HCT116 (cell line): ENCODE data around the gene NDUFB8. TPM values are rescaled to one million over a fixed set of nuclear protein-coding genes. Genes with fewer than 3 reads are reported as not detected.

Experiments used
- ATAC-seq: fragments of 200-7000 bp; cut with Tn5 transposase; 2 replicates; pipeline ENCODE4 v1.9.1; 2020; ENCODE audit warnings: mild to moderate bottlenecking, moderate library complexity
- BruUV-seq: library from RNA; stranded (reverse); fragments of 400-500 nt; replicated peaks from 2 replicates; lab custom pipeline; 2021; lab: Mats Ljungman, UMichigan
- CTCF ChIA-PET: fragments of 300-600 bp; sonication (Branson Sonifier 250); formaldehyde crosslinking; loops from one replicate; lab custom pipeline; 2021; ENCODE audit warnings: antibody characterized with exemption; lab: Charles Lee
- POLR2A ChIA-PET: fragments of 300-600, 350-600 bp; sonication (Branson Sonifier 250); formaldehyde crosslinking; loops from one replicate; lab custom pipeline; 2021; ENCODE audit warnings: antibody characterized with exemption; lab: Charles Lee
- RAD21 ChIA-PET, 2 experiments: fragments of 300-600 bp; sonication (Branson Sonifier 250); formaldehyde crosslinking; loops; one replicate each; lab custom pipeline; 2023; ENCODE audit warnings: low total read pairs in 2 of 2; ENCODE audit not compliant: uncharacterized antibody in 2 of 2, unreplicated experiment in 2 of 2, low non-redundant PET in 1 of 2; lab: Charles Lee
- DNase-seq: peaks from one replicate; pipeline ENCODE4 v3.0.0-alpha.2; 2010; ENCODE audit warnings: low read depth, low spot score
- H2AFZ ChIP-seq: fragments of 200-600 bp; shearing (Covaris generic), sonication (generic); 2 replicates; pipeline ENCODE4 v1.6.1; 2017; ENCODE audit warnings: low read depth, mixed run types, mixed read lengths, antibody characterized with exemption, low read length; ENCODE audit not compliant: poor library complexity, severe bottlenecking
- H3K27ac ChIP-seq: 2 replicates; pipeline ENCODE4 v1.5.1; 2012; ENCODE audit warnings: low read depth, low read length
- H3K27me3 ChIP-seq: fragments of 200-600 bp; sonication (generic); 2 replicates; pipeline ENCODE4 v1.6.1; 2016; ENCODE audit warnings: mixed run types, low read length, mixed read lengths; ENCODE audit not compliant: insufficient read depth
- H3K36me3 ChIP-seq, 2 experiments: fragments of 200-500 bp in 1 of 2; fragments of 200-600 bp in 1 of 2; sonication (Bioruptor generic) in 1 of 2; sonication (generic) in 1 of 2; 2 replicates each; pipeline versions ENCODE4 v1.5.1 to v1.6.1; 2014 to 2016; ENCODE audit warnings: low read length in 2 of 2, inconsistent platforms in 1 of 2, mixed read lengths in 1 of 2, mixed run types in 1 of 2; ENCODE audit not compliant: insufficient read depth in 2 of 2, control insufficient read depth in 1 of 2
- H3K4me1 ChIP-seq, 2 experiments: fragments of 200-600 bp in 1 of 2; sonication (generic) in 1 of 2; 2 replicates each; pipeline versions ENCODE4 v1.5.1 to v1.6.1; 2012 to 2017; ENCODE audit warnings: low read length in 2 of 2, inconsistent platforms in 1 of 2, mild to moderate bottlenecking in 1 of 2, mixed read lengths in 1 of 2, mixed run types in 1 of 2, moderate library complexity in 1 of 2; ENCODE audit not compliant: insufficient read depth in 2 of 2, control insufficient read depth in 1 of 2
- H3K4me2 ChIP-seq: fragments of 200-600 bp; sonication (generic); 2 replicates; pipeline ENCODE4 v1.6.1; 2017; ENCODE audit warnings: mixed run types, low read length, mixed read lengths
- H3K4me3 ChIP-seq, 2 experiments: fragments of 200-600 bp in 1 of 2; sonication (generic) in 1 of 2; replicated peaks in 1 of 2; 2 replicates each; pipeline ENCODE4 v1.5.1; 2011 to 2016; ENCODE audit warnings: low read length in 2 of 2, control low read depth in 1 of 2, low read depth in 1 of 2, mild to moderate bottlenecking in 1 of 2, mixed read lengths in 1 of 2, mixed run types in 1 of 2
- H3K79me2 ChIP-seq: fragments of 200-600 bp; sonication (generic); 2 replicates; pipeline ENCODE4 v1.6.1; 2017; ENCODE audit warnings: mild to moderate bottlenecking, mixed run types, low read length, moderate library complexity, mixed read lengths; ENCODE audit not compliant: insufficient read depth
- H3K9ac ChIP-seq: fragments of 200-600 bp; sonication (generic); 2 replicates; pipeline ENCODE4 v1.6.1; 2016; ENCODE audit warnings: low read length, mixed read lengths
- H3K9me2 ChIP-seq: fragments of 200-600 bp; sonication (generic), shearing (Covaris generic); 2 replicates; pipeline ENCODE4 v1.6.1; 2017; ENCODE audit warnings: mixed run types, mild to moderate bottlenecking, moderate library complexity; ENCODE audit not compliant: insufficient read depth
- H3K9me3 ChIP-seq, 2 experiments: fragments of 200-500 bp in 1 of 2; fragments of 200-600 bp in 1 of 2; sonication (Bioruptor generic) in 1 of 2; sonication (generic) in 1 of 2; 2 replicates each; pipeline ENCODE4 v1.6.1; 2014 to 2017; ENCODE audit warnings: low read length in 2 of 2, mixed read lengths in 2 of 2, inconsistent platforms in 1 of 2, low read depth in 1 of 2, mild to moderate bottlenecking in 1 of 2, mixed run types in 1 of 2, moderate library complexity in 1 of 2; ENCODE audit not compliant: control insufficient read depth in 1 of 2, insufficient read depth in 1 of 2
- H4K20me1 ChIP-seq: fragments of 200-600 bp; sonication (generic), shearing (Covaris generic); 2 replicates; pipeline ENCODE4 v1.6.1; 2017; ENCODE audit warnings: mixed run types, mild to moderate bottlenecking, moderate library complexity; ENCODE audit not compliant: insufficient read depth
- CEBPB ChIP-seq: IDR thresholded peaks from 2 replicates; pipeline ENCODE4 v1.6.1; 2012; ENCODE audit warnings: low read depth
- CTCF ChIP-seq, 3 experiments: fragments of 200-600 bp in 1 of 3; sonication (generic) in 1 of 3; IDR thresholded peaks in 2 of 3; conservative IDR thresholded peaks in 1 of 3; 2 replicates each; pipeline ENCODE4 v1.5.1; 2012 to 2017; ENCODE audit warnings: low read depth in 2 of 3, low read length in 2 of 3, antibody characterized with exemption in 1 of 3, borderline replicate concordance in 1 of 3, control low read depth in 1 of 3, mild to moderate bottlenecking in 1 of 3, mixed read lengths in 1 of 3, mixed run types in 1 of 3, moderate library complexity in 1 of 3; ENCODE audit not compliant: insufficient read depth in 1 of 3
- EGR1 ChIP-seq: IDR thresholded peaks from 2 replicates; pipeline ENCODE4 v1.6.1; 2012; ENCODE audit warnings: low read depth
- EZH2phosphoT487 ChIP-seq: fragments of 200-600 bp; IDR thresholded peaks from 2 replicates; pipeline ENCODE4 v1.6.1; 2018; ENCODE audit warnings: antibody characterized with exemption, borderline replicate concordance
- JUND ChIP-seq: IDR thresholded peaks from 2 replicates; pipeline ENCODE4 v1.6.1; 2012
- POLR2AphosphoS5 ChIP-seq: IDR thresholded peaks from 2 replicates; pipeline ENCODE4 v1.6.1; 2011; ENCODE audit warnings: mild to moderate bottlenecking, low read depth, low read length, moderate library complexity
- RAD21 ChIP-seq: IDR thresholded peaks from 2 replicates; pipeline ENCODE4 v1.6.1; 2012; ENCODE audit warnings: low read depth, mild to moderate bottlenecking
- SP1 ChIP-seq: IDR thresholded peaks from 2 replicates; pipeline ENCODE4 v1.6.1; 2012; ENCODE audit warnings: low read depth
- YY1 ChIP-seq: IDR thresholded peaks from 2 replicates; pipeline ENCODE4 v1.6.1; 2011; ENCODE audit warnings: low read length, low read depth, moderate library complexity, mild to moderate bottlenecking; ENCODE audit not compliant: insufficient replicate concordance; ENCODE audit errors: extremely low read depth
- ZNF274 ChIP-seq: fragments of 200-500 bp; sonication (Bioruptor generic); IDR thresholded peaks from 2 replicates; pipeline ENCODE4 v1.6.1; 2014; ENCODE audit warnings: mild to moderate bottlenecking, low read depth, low read length, inconsistent platforms
- intact Hi-C: fragments of 100-400 bp; cut with micrococcal nuclease; formaldehyde crosslinking; loops from 2 replicates; pipeline ENCODE4 v1.10.0; 2022
- total RNA-seq: library from RNA; stranded (reverse); gene quantifications from one replicate; pipeline ENCODE4 v1.2.1, GENCODE V29; 2021; ENCODE audit not compliant: unreplicated experiment

The NDUFB8 gene
- total RNA-seq, 1 experiment from 2014 or later, result 243 TPM

- Histone ChIP-seq H3K4me3 (no peak overlapping the region), H3K9me2 (no peaks in the 10 kb centered on the region), H3K36me3 (no peaks in the 10 kb centered on the region), H3K27me3 (peaks cover 22% of the 10 kb centered on the region), H3K9me3 (no peaks in the 10 kb centered on the region), H3K4me1 (peaks cover 0 to 4% of the 10 kb centered on the region in 2 experiments; a peak in 2 of 4 replicates), H2AFZ (no peak overlapping the region), H4K20me1 (no peaks in the 10 kb centered on the region), H3K9ac (no peak overlapping the region), H3K4me2 (no peak overlapping the region), H3K27ac (no peak overlapping the region), H3K79me2 (no peaks in the 10 kb centered on the region)
- POLR2A ChIA-PET, result no interaction called here
- RAD21 ChIA-PET, result interaction anchor here in 1 of 2 experiments (1.7 kb wide), 1 partner anchor 39 kb away, joined by 5 read pairs; no protein-coding TSS in a partner anchor
- CTCF ChIA-PET, result no interaction called here
- no TSS peak for BruUV-seq
- TF ChIP-seq YY1 (no peak), RAD21 (no peak), SP1 (no peak), EZH2phosphoT487 (no peak), CEBPB (no peak), JUND (no peak), ZNF274 (no peak), CTCF (IDR thresholded peaks at IDR 0.05 in 2 of 3, conservative IDR thresholded peaks at IDR 0.05 in 1 of 3; ENCODE audit: borderline replicate concordance in 1 of 3, insufficient read depth in 1 of 3, low read depth in 2 of 3, low read length in 2 of 3) (no peak), EGR1 (no peak), POLR2AphosphoS5 (no peak)
- ATAC-seq (no peak), DNase-seq (no peak)
- intact Hi-C loops, result no loop called here
These were observed 49.7 kb downstream of the NDUFB8 start for GRCh38 chr10:100480002-100480401.
